ENCODE results near the gene DRD1. TPM values are rescaled to one million over a fixed set of nuclear protein-coding genes. Genes with fewer than 3 reads are reported as not detected.

DRD1 gene
- total RNA-seq, 2 donors from 2014 or later = 0.10 TPM; not detected in 1

GRCh38 chr5:175487514-175488222 lies 43.7 kb upstream of the DRD1 start:
- H3K4me1 ChIP-seq = no peaks in the 10 kb centered on the region
- H3K27ac ChIP-seq = no peak overlapping the region
- no peak for TF ChIP-seq CTCF (IDR thresholded peaks at IDR 0.05)
- H3K27me3 ChIP-seq = no peaks in the 10 kb centered on the region
- no peaks in the 10 kb centered on the region for H3K36me3 ChIP-seq
- H3K4me3 ChIP-seq = no peak overlapping the region
- no peak overlapping the region for H3K9ac ChIP-seq (ENCODE audit: low read depth in 2 of 2, low read length in 2 of 2)
- no peaks in the 10 kb centered on the region for H3K9me3 ChIP-seq
- no peak for DNase-seq
- intact Hi-C loops (cut with DNase I) = no loop called here

DNA sequence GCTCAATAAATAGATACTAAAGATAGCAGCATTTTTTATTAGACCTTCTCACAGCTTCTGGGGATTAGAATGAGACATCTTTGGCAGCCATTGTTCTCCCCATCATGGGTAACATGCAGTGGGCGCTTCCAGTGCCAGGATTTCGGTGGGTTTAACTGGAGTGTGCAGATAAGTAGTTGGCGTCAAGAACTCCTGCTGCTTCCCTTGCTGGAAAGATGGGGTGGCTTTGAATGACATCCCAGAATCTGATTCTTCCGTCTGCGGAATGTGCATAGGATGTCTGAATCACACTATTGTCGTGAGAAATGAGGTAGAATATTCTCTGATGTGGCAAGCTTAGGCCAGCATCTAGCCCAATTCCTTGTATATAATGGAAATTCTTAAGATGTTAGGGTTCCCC lies 41.6 kb upstream of the DRD1 start:
- no peaks in the 10 kb centered on the region for H3K4me1 ChIP-seq
- no peaks in the 10 kb centered on the region for H3K27me3 ChIP-seq
- intact Hi-C loops (cut with DNase I) = no loop called here
- no peak overlapping the region for H3K9ac ChIP-seq (ENCODE audit: low read depth in 2 of 2, low read length in 2 of 2)
- no peak for DNase-seq
- H3K4me3 ChIP-seq = no peak overlapping the region
- no peak overlapping the region for H3K27ac ChIP-seq
- H3K36me3 ChIP-seq = no peaks in the 10 kb centered on the region
- no peaks in the 10 kb centered on the region for H3K9me3 ChIP-seq
- TF ChIP-seq CTCF (IDR thresholded peaks at IDR 0.05) = no peak

DNA sequence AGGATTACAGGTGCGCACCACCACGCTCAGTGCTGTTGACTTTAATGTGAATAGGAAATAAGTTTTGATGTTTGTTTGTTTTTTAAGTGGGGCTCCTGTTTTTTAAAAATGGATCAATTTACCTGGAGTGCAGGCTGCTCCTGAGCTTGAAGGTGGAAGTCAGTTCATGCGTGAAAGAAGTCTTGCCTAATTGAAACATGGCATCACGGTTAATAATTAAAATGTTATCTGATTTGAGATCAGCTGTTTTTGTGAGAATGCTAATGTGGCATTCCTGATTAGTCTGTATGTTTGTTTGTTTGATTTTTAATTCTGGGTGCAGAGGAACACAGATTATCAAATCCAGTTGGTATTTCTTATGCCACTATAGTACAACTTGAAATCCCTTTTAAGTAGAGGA lies 40.8 kb upstream of the DRD1 start:
- Histone ChIP-seq H3K9ac (ENCODE audit: low read depth in 2 of 2, low read length in 2 of 2) (no peak overlapping the region), H3K4me3 (no peak overlapping the region), H3K27ac (no peak overlapping the region), H3K36me3 (no peaks in the 10 kb centered on the region), H3K27me3 (no peaks in the 10 kb centered on the region), H3K4me1 (no peaks in the 10 kb centered on the region), H3K9me3 (no peaks in the 10 kb centered on the region)
- no peak for DNase-seq
- no peak for TF ChIP-seq CTCF (IDR thresholded peaks at IDR 0.05)
- intact Hi-C loops (cut with DNase I) = no loop called here

DNA sequence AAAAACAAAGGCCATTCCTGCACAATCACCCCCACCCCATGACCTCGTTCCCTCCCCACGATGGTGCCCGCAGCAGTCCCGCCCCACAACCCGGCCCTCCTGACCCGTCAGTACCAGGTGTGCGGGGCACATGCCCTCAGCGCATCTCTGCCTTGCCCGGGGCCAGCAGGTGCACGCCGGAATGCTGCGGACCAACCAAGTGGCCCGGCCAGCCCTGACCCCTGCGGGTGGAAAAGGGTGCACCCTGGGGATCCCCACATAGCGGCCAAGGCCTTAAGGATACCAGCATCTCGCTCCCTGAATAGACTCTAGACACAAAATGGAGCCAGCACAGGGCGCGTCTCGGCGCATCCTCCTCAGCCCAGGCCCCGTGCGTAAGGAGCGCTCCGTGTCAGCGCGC lies 40.3 kb upstream of the DRD1 start:
- Histone ChIP-seq H3K27me3 (no peaks in the 10 kb centered on the region), H3K27ac (no peak overlapping the region), H3K9ac (ENCODE audit: low read depth in 2 of 2, low read length in 2 of 2) (no peak overlapping the region), H3K4me3 (no peak overlapping the region), H3K4me1 (no peaks in the 10 kb centered on the region), H3K36me3 (no peaks in the 10 kb centered on the region), H3K9me3 (no peaks in the 10 kb centered on the region)
- DNase-seq = no peak
- intact Hi-C loops (cut with DNase I) = no loop called here
- TF ChIP-seq CTCF (IDR thresholded peaks at IDR 0.05) = no peak

GRCh38 chr5:175483337-175483736 lies 39.4 kb upstream of the DRD1 start:
- Histone ChIP-seq H3K9me3 (no peaks in the 10 kb centered on the region), H3K27me3 (no peaks in the 10 kb centered on the region), H3K36me3 (no peaks in the 10 kb centered on the region), H3K9ac (ENCODE audit: low read depth in 2 of 2, low read length in 2 of 2) (no peak overlapping the region), H3K4me1 (no peaks in the 10 kb centered on the region), H3K27ac (no peak overlapping the region), H3K4me3 (no peak overlapping the region)
- no peak for TF ChIP-seq CTCF (IDR thresholded peaks at IDR 0.05)
- intact Hi-C loops (cut with DNase I) = no loop called here
- no peak for DNase-seq
